BJ (cell line): ENCODE data around the gene SLC23A2. TPM values are rescaled to one million over a fixed set of nuclear protein-coding genes. Genes with fewer than 3 reads are reported as not detected.

Experiments
- CTCF ChIA-PET: fragments of 350-600 bp; formaldehyde crosslinking; extraction: SDS; loops from one replicate; lab custom pipeline; 2021; ENCODE audit warnings: antibody characterized with exemption, inconsistent platforms; lab: Yijun Ruan, JAX
- POLR2A ChIA-PET: fragments of 300-600 bp; sonication (Branson Sonifier 250); formaldehyde crosslinking; extraction: SDS; loops from one replicate; lab custom pipeline; 2021; ENCODE audit warnings: antibody characterized with exemption; lab: Charles Lee
- DNase-seq: peaks from one replicate; pipeline ENCODE4 v3.0.0-alpha.2; 2011; ENCODE audit warnings: low read depth
- H3K27me3 ChIP-seq: 2 replicates; pipeline ENCODE4 v1.6.0; 2011; ENCODE audit warnings: low read length; ENCODE audit not compliant: control insufficient read depth, insufficient read depth
- H3K36me3 ChIP-seq: 2 replicates; pipeline ENCODE4 v1.5.1; 2011; ENCODE audit warnings: low read length; ENCODE audit not compliant: control insufficient read depth, insufficient read depth
- H3K4me3 ChIP-seq: 2 replicates; pipeline ENCODE4 v1.5.1; 2011; ENCODE audit warnings: low read depth, mild to moderate bottlenecking, control low read depth, low read length
- CTCF ChIP-seq: IDR thresholded peaks from 2 replicates; pipeline ENCODE4 v1.5.1; 2011; ENCODE audit warnings: low read depth, mild to moderate bottlenecking, control low read depth, inconsistent platforms, low read length, moderate library complexity; ENCODE audit not compliant: insufficient read depth
- polyA plus RNA-seq: library from polyadenylated mRNA; depleted of rRNA; stranded (reverse); fragments of >200 nt; gene quantifications from 2 replicates; pipeline ENCODE4 v1.2.3, GENCODE V29; 2011

Gene SLC23A2
- polyA plus RNA-seq, 1 experiment: 11.2 TPM

GRCh38 chr20:4966826-4967751, 34.2 kb downstream of the SLC23A2 start:
- ChIA-PET CTCF (interaction anchor here (0.6 to 1.2 kb wide), 3 partner anchors 9 to 13 kb away, joined by 4 to 5 read pairs (median 4); no protein-coding TSS in a partner anchor), POLR2A (no interaction called here)
- DNase-seq: no peak
- Histone ChIP-seq H3K4me3 (no peak overlapping the region), H3K36me3 (no peaks in the 10 kb centered on the region), H3K27me3 (no peaks in the 10 kb centered on the region)
- no peak for TF ChIP-seq CTCF

GRCh38 chr20:4962241-4962855, 39.0 kb downstream of the SLC23A2 start:
- no peak overlapping the region for H3K4me3 ChIP-seq
- TF ChIP-seq CTCF: no peak
- ChIA-PET CTCF (interaction anchor here (0.9 to 1.1 kb wide), 3 partner anchors 12 to 222 kb away, joined by 3 read pairs; no protein-coding TSS in a partner anchor), POLR2A (no interaction called here)
- H3K27me3 ChIP-seq: no peaks in the 10 kb centered on the region
- no peaks in the 10 kb centered on the region for H3K36me3 ChIP-seq
- DNase-seq: no peak

GRCh38 chr20:4961746-4962145, 39.6 kb downstream of the SLC23A2 start:
- no peaks in the 10 kb centered on the region for H3K36me3 ChIP-seq
- ChIA-PET POLR2A (no interaction called here), CTCF (interaction anchor here (0.9 to 1.0 kb wide), 2 partner anchors 12 to 221 kb away, joined by 3 read pairs; no protein-coding TSS in a partner anchor)
- no peaks in the 10 kb centered on the region for H3K27me3 ChIP-seq
- no peak for TF ChIP-seq CTCF
- DNase-seq: no peak
- no peak overlapping the region for H3K4me3 ChIP-seq

GRCh38 chr20:4959592-4959991, 41.7 kb downstream of the SLC23A2 start:
- TF ChIP-seq CTCF: no peak
- Histone ChIP-seq H3K36me3 (no peaks in the 10 kb centered on the region), H3K27me3 (no peaks in the 10 kb centered on the region), H3K4me3 (no peak overlapping the region)
- POLR2A ChIA-PET: no interaction called here
- CTCF ChIA-PET: interaction anchor here (1.4 kb wide), 1 partner anchor 218 kb away, joined by 5 read pairs; no protein-coding TSS in a partner anchor
- DNase-seq: no peak

GRCh38 chr20:4957939-4958362, 43.4 kb downstream of the SLC23A2 start:
- ChIA-PET POLR2A (no interaction called here), CTCF (interaction anchor here (1.1 to 2.2 kb wide), 4 partner anchors 8 to 143 kb away, joined by 3 to 5 read pairs (median 4); no protein-coding TSS in a partner anchor)
- no peaks in the 10 kb centered on the region for H3K27me3 ChIP-seq
- TF ChIP-seq CTCF: no peak
- H3K4me3 ChIP-seq: no peak overlapping the region
- DNase-seq: no peak
- no peaks in the 10 kb centered on the region for H3K36me3 ChIP-seq
